Glutamatergic neuron (in vitro differentiated cells): Measurements from ENCODE around the gene MANSC1. TPM values are rescaled to one million over a fixed set of nuclear protein-coding genes. Genes with fewer than 3 reads are reported as not detected.

Source experiments
- DNase-seq: peaks from one replicate; pipeline ENCODE4 v3.0.0; 2022
- H3K27ac Mint-ChIP-seq: one replicate; pipeline ENCODE4 v1.8.0; 2020; ENCODE audit warnings: mild to moderate bottlenecking, mixed read lengths, inconsistent platforms; ENCODE audit not compliant: unreplicated experiment
- H3K27me3 Mint-ChIP-seq: one replicate; pipeline ENCODE4 v1.8.0; 2020; ENCODE audit warnings: mild to moderate bottlenecking, moderate library complexity, mixed read lengths, inconsistent platforms; ENCODE audit not compliant: unreplicated experiment
- H3K36me3 Mint-ChIP-seq: one replicate; pipeline ENCODE4 v1.8.0; 2020; ENCODE audit warnings: mild to moderate bottlenecking, mixed read lengths, inconsistent platforms; ENCODE audit not compliant: unreplicated experiment
- H3K4me1 Mint-ChIP-seq: one replicate; pipeline ENCODE4 v1.8.0; 2020; ENCODE audit warnings: mild to moderate bottlenecking, low read depth, mixed read lengths, inconsistent platforms; ENCODE audit not compliant: unreplicated experiment
- H3K4me3 Mint-ChIP-seq: one replicate; pipeline ENCODE4 v1.8.0; 2020; ENCODE audit warnings: mild to moderate bottlenecking, mixed read lengths, inconsistent platforms; ENCODE audit not compliant: unreplicated experiment
- H3K9me3 Mint-ChIP-seq: one replicate; pipeline ENCODE4 v1.8.0; 2020; ENCODE audit warnings: mild to moderate bottlenecking, moderate library complexity, mixed read lengths, inconsistent platforms; ENCODE audit not compliant: unreplicated experiment
- CTCF ChIP-seq: fragments of 200-600 bp; sonication (generic); IDR thresholded peaks from one replicate; pipeline ENCODE4 v1.5.0; 2021; ENCODE audit not compliant: partially characterized antibody, unreplicated experiment
- total RNA-seq: library from RNA; stranded (reverse); fragmentation: NEBNext Ultra II Directional; extraction: Animal tissue kit (Norgen Biotek cat#: 25700); gene quantifications from one replicate; pipeline ENCODE4 v1.2.1, GENCODE V29; 2021; ENCODE audit not compliant: unreplicated experiment

MANSC1 gene
- total RNA-seq, 1 donor from 2014 or later = 2.0 TPM

DNA sequence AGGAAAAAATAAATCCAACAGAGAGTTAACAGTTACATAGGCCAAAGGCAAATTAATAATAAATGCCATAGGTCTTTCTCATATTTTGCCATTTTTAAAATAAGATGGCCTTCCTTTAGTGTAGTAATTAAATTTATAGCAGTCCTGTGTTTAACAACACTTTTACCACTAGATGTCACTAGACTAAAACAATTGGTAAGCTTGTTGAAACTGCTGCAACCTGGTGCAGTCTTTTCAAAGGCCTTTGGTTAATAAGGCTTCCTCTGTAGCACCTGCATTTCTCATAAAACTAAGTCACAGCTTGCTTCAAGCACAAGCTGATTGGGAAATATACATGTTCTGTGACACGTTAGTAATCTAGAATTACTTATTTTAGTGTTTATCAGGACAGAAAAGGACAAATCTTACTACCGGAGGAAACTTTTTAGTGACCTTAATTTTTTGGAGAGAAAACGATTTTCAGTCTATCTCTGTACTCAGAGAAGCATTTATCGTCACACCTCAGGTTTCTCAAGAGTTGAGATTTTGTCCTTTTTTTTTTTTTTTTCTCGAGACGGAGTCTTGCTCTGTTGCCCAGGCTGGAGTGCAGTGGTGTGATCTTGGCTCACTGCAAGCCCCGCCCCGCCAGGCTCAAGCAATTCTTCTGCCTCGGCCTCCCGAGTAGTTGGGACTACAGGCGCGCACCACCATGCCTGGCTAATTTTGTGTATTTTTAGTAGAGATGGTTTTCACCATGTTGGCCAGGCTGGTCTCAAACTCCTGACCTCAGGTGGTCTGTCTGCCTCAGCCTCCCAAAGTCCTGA lies 26.8 kb upstream of the MANSC1 start:
- DNase-seq = no peak
- peak; percentile 74 for TF ChIP-seq CTCF

DNA sequence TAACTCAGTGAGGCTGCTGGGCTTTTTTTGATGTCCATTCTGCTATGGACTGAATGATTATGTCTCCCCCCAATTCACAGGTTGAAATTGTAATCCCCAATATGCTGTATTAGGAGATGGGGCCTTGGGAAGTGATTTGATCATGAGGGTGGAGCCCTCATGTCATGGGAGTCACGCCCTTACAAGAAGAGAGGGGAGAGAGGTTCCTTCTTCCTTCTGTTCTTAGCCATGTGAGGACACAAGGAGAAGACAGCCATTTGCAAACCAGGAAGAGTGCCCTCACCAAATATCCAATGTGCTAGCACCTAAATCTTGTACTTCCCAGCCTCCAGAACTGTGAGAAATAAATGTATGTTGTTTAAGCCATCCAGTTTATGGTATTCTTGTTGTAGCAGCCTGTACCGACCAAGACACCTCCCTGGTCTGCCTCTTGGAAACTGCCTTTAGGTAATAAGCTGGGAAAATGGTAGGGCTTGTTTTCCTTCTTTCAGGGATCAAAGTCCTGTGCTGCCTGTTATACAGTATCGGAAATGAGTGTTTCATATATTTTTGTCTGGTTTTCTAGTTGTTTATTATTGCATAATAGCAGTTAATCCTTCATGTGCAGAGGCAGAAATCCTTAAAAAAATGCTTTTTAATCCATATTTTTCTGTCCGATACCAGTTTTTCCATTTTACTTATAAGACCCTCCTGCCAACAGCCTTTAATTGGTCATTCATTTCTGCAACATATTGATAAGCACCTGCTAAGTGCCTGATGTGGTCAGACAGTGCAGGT lies 23.1 kb upstream of the MANSC1 start:
- Mint-ChIP-seq H3K4me3 (no peak overlapping the region), H3K36me3 (no peaks in the 10 kb centered on the region), H3K4me1 (no peaks in the 10 kb centered on the region), H3K27me3 (no peaks in the 10 kb centered on the region), H3K9me3 (no peaks in the 10 kb centered on the region), H3K27ac (no peak overlapping the region)
- TF ChIP-seq CTCF = no peak
- no peak for DNase-seq

More for the DNA sequence above, 26.8 kb upstream of the MANSC1 start:
- Mint-ChIP-seq H3K4me1 (no peaks in the 10 kb centered on the region), H3K27ac (no peak overlapping the region), H3K9me3 (no peaks in the 10 kb centered on the region), H3K36me3 (peaks cover under 1% of the 10 kb centered on the region), H3K4me3 (no peak overlapping the region), H3K27me3 (no peaks in the 10 kb centered on the region)

DNA sequence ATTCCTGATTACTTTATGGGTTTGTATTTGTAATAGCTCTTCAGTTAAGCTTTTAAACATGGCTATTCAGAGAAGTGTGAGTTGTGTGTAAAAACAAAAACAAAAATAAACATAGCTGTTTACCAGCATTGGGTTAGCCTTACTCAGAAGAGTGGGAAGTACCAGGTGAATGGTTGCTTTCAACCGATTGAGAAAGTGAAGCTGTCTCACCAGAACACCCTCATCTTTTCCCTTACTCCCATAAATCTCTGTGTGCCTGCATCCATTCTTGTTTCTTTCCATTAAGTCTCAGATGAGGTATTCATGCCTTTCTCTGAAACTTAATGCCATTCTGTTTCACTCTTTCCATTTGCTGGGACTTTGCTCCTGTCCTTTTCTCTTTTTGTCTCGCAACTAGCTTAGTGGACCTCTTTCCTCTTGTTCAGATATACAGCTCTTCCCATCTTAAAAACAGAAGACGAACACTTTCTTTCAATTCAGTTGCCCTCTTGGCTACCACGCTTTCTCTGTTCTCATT lies 17.5 kb upstream of the MANSC1 start:
- no peak overlapping the region for H3K4me3 Mint-ChIP-seq
- no peak overlapping the region for H3K27ac Mint-ChIP-seq
- peaks cover 10% of the 10 kb centered on the region for H3K4me1 Mint-ChIP-seq
- H3K27me3 Mint-ChIP-seq = no peaks in the 10 kb centered on the region
- no peak for TF ChIP-seq CTCF
- DNase-seq = no peak
- no peaks in the 10 kb centered on the region for H3K36me3 Mint-ChIP-seq
- no peaks in the 10 kb centered on the region for H3K9me3 Mint-ChIP-seq

- Mint-ChIP-seq H3K4me1 (peaks cover 10% of the 10 kb centered on the region), H3K9me3 (no peaks in the 10 kb centered on the region), H3K27me3 (no peaks in the 10 kb centered on the region), H3K4me3 (no peak overlapping the region), H3K36me3 (no peaks in the 10 kb centered on the region), H3K27ac (no peak overlapping the region)
- DNase-seq = no peak
- no peak for TF ChIP-seq CTCF
Measured at GRCh38 chr12:12366701-12367481, 16.8 kb upstream of the MANSC1 start.
